AG04450 (cell line): Measurements from ENCODE around the gene ZCCHC24. TPM values are rescaled to one million over a fixed set of nuclear protein-coding genes. Genes with fewer than 3 reads are reported as not detected.

Experiments
- CTCF ChIA-PET: fragments of 300-600, 350-600 bp; formaldehyde crosslinking; extraction: SDS; loops from one replicate; lab custom pipeline; 2022; ENCODE audit warnings: antibody characterized with exemption, inconsistent platforms; lab: Charles Lee
- POLR2A ChIA-PET: fragments of 350-600 bp; formaldehyde crosslinking; extraction: SDS; loops from one replicate; lab custom pipeline; 2021; ENCODE audit warnings: antibody characterized with exemption, inconsistent platforms; lab: Yijun Ruan, JAX
- DNase-seq: peaks from one replicate; pipeline ENCODE4 v3.0.0-alpha.2; 2011; ENCODE audit warnings: low read depth, low spot score
- H3K27ac ChIP-seq: one replicate; pipeline ENCODE4 v1.5.1; 2012; ENCODE audit warnings: low read depth, low read length, control low read depth
- H3K27me3 ChIP-seq: one replicate; pipeline ENCODE4 v1.6.0; 2012; ENCODE audit warnings: low read length; ENCODE audit not compliant: control insufficient read depth, insufficient read depth
- H3K4me3 ChIP-seq: 2 replicates; pipeline ENCODE4 v1.5.1; 2011; ENCODE audit warnings: mild to moderate bottlenecking, low read depth, low read length, control low read depth
- H3K9me3 ChIP-seq: 2 replicates; pipeline ENCODE4 v1.5.1; 2012; ENCODE audit warnings: low read length; ENCODE audit not compliant: control insufficient read depth, insufficient read depth
- polyA plus RNA-seq: library from polyadenylated mRNA; depleted of rRNA; stranded (reverse); fragments of >200 nt; gene quantifications from 2 replicates; pipeline ENCODE4 v1.2.3, GENCODE V29; 2011
- TF ChIP-seq, protein P1 (sequence below): IDR thresholded peaks from 2 replicates; pipeline ENCODE4 v1.5.1; 2011; ENCODE audit warnings: low read depth, low read length, control low read depth, inconsistent platforms

The ZCCHC24 gene
- polyA plus RNA-seq, 1 experiment: 37.4 TPM

DNA sequence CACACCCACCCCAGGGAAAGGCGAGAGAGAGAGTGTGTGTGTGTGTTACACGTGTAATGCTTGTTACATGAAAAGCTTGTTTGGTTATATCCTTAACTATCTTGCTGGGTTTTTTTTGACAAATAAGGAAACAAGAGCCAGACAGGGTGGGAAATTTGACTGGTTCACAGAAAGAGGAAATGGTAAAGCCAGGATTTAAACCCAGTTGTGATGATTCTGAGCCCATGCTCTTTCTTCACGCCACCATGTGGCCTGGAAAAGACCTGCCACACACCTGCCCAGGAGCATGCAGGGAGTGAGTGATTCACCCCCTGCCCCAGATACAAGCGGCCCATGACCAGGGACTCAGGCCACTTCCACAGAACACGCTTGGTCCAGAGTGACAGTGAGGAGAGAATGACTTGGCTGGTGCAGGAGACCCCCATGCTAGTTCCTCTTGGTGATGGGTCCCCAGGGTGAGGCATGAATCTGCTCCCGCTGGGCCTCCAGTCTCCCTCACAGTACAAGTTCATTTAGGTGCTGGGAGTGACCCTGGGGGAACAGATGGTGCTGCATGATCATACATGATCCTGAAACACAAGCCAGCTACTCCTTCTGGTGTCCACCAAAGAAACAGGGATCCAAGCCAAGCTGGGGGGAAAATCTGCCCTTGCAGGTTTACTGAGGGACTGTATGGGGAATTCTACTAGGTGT, 45.9 kb upstream of the ZCCHC24 start:
- Histone ChIP-seq H3K27me3 (peaks cover 3% of the 10 kb centered on the region), H3K4me3 (no peak overlapping the region), H3K9me3 (no peaks in the 10 kb centered on the region), H3K27ac (no peak overlapping the region)
- POLR2A ChIA-PET: interaction anchor here (1.1 to 1.4 kb wide), 2 partner anchors 39 to 47 kb away, joined by 4 to 6 read pairs; no protein-coding TSS in a partner anchor
- no peak for DNase-seq
- TF ChIP-seq, protein P1, sequence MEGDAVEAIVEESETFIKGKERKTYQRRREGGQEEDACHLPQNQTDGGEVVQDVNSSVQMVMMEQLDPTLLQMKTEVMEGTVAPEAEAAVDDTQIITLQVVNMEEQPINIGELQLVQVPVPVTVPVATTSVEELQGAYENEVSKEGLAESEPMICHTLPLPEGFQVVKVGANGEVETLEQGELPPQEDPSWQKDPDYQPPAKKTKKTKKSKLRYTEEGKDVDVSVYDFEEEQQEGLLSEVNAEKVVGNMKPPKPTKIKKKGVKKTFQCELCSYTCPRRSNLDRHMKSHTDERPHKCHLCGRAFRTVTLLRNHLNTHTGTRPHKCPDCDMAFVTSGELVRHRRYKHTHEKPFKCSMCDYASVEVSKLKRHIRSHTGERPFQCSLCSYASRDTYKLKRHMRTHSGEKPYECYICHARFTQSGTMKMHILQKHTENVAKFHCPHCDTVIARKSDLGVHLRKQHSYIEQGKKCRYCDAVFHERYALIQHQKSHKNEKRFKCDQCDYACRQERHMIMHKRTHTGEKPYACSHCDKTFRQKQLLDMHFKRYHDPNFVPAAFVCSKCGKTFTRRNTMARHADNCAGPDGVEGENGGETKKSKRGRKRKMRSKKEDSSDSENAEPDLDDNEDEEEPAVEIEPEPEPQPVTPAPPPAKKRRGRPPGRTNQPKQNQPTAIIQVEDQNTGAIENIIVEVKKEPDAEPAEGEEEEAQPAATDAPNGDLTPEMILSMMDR: 0 out of 2 replicates have a peak, but pooled peaks have one; percentile 2
- CTCF ChIA-PET: interaction anchor here (2.0 kb wide), 1 partner anchor 117 kb away, joined by 5 read pairs; no protein-coding TSS in a partner anchor

GRCh38 chr10:79490400-79491142, 45.1 kb upstream of the ZCCHC24 start:
- POLR2A ChIA-PET: interaction anchor here (1.0 to 1.4 kb wide), 3 partner anchors 39 to 76 kb away, joined by 3 to 6 read pairs (median 4); no protein-coding TSS in a partner anchor
- no peaks in the 10 kb centered on the region for H3K9me3 ChIP-seq
- H3K27ac ChIP-seq: peak overlapping the region; percentile 70

DNA sequence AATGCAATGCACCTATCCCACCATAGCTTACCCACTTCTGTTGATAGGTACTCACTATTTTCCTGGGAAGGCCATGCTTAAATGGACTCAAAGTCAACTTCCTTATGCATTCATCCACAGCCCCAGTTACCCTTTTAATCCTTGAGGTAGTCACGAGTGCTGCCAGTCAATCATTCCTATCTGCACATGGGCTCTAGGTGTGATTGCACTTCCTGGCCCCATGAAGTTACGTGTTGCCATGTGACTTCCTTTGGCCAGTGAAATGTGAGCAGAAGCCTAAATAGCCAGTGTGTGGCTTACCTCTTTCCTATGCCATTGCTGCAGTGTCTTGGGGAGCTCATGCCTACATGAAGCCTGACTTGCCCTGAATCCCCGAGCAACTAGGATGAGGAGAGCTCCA, 43.4 kb upstream of the ZCCHC24 start:
- ChIA-PET POLR2A (interaction anchor here (0.7 to 1.9 kb wide), 5 partner anchors 10 to 54 kb away, joined by 3 to 12 read pairs (median 4); no protein-coding TSS in a partner anchor), CTCF (interaction anchor here (1.2 to 4.5 kb wide), 5 partner anchors 12 to 114 kb away, joined by 3 to 42 read pairs (median 5); no protein-coding TSS in a partner anchor)
- H3K9me3 ChIP-seq: no peaks in the 10 kb centered on the region

More at GRCh38 chr10:79490400-79491142, 45.1 kb upstream of the ZCCHC24 start:
- peaks cover 3% of the 10 kb centered on the region for H3K27me3 ChIP-seq
- CTCF ChIA-PET: interaction anchor here (2.0 kb wide), 1 partner anchor 116 kb away, joined by 5 read pairs; no protein-coding TSS in a partner anchor
- H3K4me3 ChIP-seq: no peak overlapping the region
- TF ChIP-seq, protein P1: no peak
- peak; percentile 45 for DNase-seq

DNA sequence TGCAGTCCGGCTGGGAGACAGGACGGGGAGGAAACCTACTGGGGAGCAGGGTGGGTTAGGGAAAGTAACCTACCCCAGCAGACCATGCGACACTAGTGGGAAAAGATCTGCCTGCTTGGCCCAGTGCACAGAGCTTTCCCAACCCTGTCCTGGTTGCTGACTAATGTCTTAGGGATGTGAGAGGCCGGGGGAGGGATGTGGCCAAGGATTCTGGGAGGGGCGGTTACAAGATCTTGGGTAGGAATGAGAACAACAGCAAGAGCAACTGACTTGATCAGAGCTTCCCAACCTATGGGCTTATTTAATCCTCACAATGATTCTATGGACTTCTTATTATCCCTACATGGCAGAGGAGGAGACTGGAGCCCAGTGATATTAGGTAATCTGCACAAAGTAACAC, 42.9 kb upstream of the ZCCHC24 start:
- no peaks in the 10 kb centered on the region for H3K27me3 ChIP-seq
- no peaks in the 10 kb centered on the region for H3K9me3 ChIP-seq
- H3K4me3 ChIP-seq: no peak overlapping the region
- TF ChIP-seq, protein P1: no peak
- peak overlapping the region; percentile 88 for H3K27ac ChIP-seq
- peak; percentile 78 for DNase-seq
- CTCF ChIA-PET: interaction anchor here (0.6 to 4.5 kb wide), 12 partner anchors 10 to 114 kb away, joined by 3 to 42 read pairs (median 4); no protein-coding TSS in a partner anchor
- POLR2A ChIA-PET: interaction anchor here (0.7 to 1.9 kb wide), 7 partner anchors 10 to 97 kb away, joined by 3 to 12 read pairs (median 4); no protein-coding TSS in a partner anchor

More for the DNA sequence above, 43.4 kb upstream of the ZCCHC24 start:
- no peak for DNase-seq
- no peak overlapping the region for H3K4me3 ChIP-seq
- H3K27ac ChIP-seq: peak overlapping the region; percentile 88
- TF ChIP-seq, protein P1: no peak
- H3K27me3 ChIP-seq: no peaks in the 10 kb centered on the region
